NB4 (cell line): ENCODE results near the gene GRIK2.

Experiments used
- POLR2A ChIP-seq: IDR thresholded peaks from 2 replicates; pipeline ENCODE4 v1.6.1; 2011; ENCODE audit warnings: mild to moderate bottlenecking; ENCODE audit not compliant: insufficient read length; ENCODE audit errors: extremely low read depth
- TF ChIP-seq, protein P1 (sequence below): IDR thresholded peaks from one replicate; pipeline ENCODE4 v1.5.1; 2012; ENCODE audit warnings: low read depth, low read length
- TF ChIP-seq, protein P2 (sequence below): IDR thresholded peaks from 2 replicates; pipeline ENCODE4 v1.6.1; 2011; ENCODE audit warnings: low read depth, low read length

DNA sequence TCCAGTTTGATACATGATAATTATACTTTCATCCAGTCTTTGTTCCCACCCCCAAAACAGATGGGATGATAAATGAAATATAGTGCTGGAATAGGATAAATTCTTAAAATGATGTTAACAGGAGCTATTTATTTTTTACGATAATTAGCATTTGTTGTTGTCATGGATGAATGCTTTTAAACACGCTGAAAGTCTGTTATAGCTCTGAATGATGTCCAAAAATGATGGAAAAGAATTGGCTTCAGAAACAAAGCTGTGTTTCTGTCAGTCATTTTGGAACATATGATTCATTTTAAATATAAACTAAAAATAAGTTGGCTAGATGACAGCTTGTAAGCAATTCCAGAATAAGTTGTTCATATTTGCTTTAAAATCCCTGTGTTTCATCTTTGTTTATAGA lies 237.4 kb downstream of the GRIK2 start:
- TF ChIP-seq, protein P1, sequence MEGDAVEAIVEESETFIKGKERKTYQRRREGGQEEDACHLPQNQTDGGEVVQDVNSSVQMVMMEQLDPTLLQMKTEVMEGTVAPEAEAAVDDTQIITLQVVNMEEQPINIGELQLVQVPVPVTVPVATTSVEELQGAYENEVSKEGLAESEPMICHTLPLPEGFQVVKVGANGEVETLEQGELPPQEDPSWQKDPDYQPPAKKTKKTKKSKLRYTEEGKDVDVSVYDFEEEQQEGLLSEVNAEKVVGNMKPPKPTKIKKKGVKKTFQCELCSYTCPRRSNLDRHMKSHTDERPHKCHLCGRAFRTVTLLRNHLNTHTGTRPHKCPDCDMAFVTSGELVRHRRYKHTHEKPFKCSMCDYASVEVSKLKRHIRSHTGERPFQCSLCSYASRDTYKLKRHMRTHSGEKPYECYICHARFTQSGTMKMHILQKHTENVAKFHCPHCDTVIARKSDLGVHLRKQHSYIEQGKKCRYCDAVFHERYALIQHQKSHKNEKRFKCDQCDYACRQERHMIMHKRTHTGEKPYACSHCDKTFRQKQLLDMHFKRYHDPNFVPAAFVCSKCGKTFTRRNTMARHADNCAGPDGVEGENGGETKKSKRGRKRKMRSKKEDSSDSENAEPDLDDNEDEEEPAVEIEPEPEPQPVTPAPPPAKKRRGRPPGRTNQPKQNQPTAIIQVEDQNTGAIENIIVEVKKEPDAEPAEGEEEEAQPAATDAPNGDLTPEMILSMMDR = no peak
- no peak for TF ChIP-seq POLR2A
- TF ChIP-seq, protein P2, sequence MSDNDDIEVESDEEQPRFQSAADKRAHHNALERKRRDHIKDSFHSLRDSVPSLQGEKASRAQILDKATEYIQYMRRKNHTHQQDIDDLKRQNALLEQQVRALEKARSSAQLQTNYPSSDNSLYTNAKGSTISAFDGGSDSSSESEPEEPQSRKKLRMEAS = no peak
